Skeletal muscle tissue (tissue), 4 donors: ENCODE results near the gene IER5. TPM values are rescaled to one million over a fixed set of nuclear protein-coding genes. Genes with fewer than 3 reads are reported as not detected.

ENCODE experiments used
- H3K27ac ChIP-seq: one replicate; pipeline ENCODE4 v1.7.0; 2013; ENCODE audit warnings: mild to moderate bottlenecking, low read depth, low read length, inconsistent platforms
- H3K27me3 ChIP-seq, 3 donors: one replicate each; pipeline ENCODE4 v1.7.0; 2013; ENCODE audit warnings: low read length in 3 of 3; ENCODE audit not compliant: control insufficient read depth in 3 of 3, insufficient read depth in 3 of 3
- H3K36me3 ChIP-seq, 3 donors: one replicate each; pipeline ENCODE4 v1.7.0; 2013; ENCODE audit warnings: low read length in 3 of 3; ENCODE audit not compliant: control insufficient read depth in 3 of 3, insufficient read depth in 3 of 3
- H3K4me1 ChIP-seq, 3 donors: one replicate each; pipeline ENCODE4 v1.7.0; 2013; ENCODE audit warnings: low read length in 3 of 3, mild to moderate bottlenecking in 3 of 3; ENCODE audit not compliant: control insufficient read depth in 3 of 3, insufficient read depth in 3 of 3
- H3K4me3 ChIP-seq, 3 donors: one replicate each; pipeline ENCODE4 v1.7.0; 2013; ENCODE audit warnings: low read length in 3 of 3
- H3K9ac ChIP-seq, 3 donors: one replicate each; pipeline ENCODE4 v1.7.0; 2013; ENCODE audit warnings: low read length in 3 of 3, mild to moderate bottlenecking in 3 of 3, moderate library complexity in 2 of 3, low read depth in 1 of 3
- H3K9me3 ChIP-seq, 3 donors: one replicate each; pipeline ENCODE4 v1.7.0; 2013; ENCODE audit warnings: low read length in 3 of 3; ENCODE audit not compliant: control insufficient read depth in 3 of 3
- total RNA-seq: library from RNA; depleted of rRNA; stranded (reverse); fragments of >200 nt; gene quantifications from one replicate; pipeline ENCODE4 v1.2.3, GENCODE V29; 2014
- donor health status: Osteomylitis.

IER5 gene
- total RNA-seq, 1 donor from 2014 or later, result 11.0 TPM

- H3K36me3 ChIP-seq, result peaks cover 0 to 2% (median 0%) of the 10 kb centered on the region in 3 donors
- H3K4me3 ChIP-seq, result no peak overlapping the region
- H3K9ac ChIP-seq, result no peak overlapping the region
- H3K4me1 ChIP-seq, result peaks cover 18 to 32% (median 20%) of the 10 kb centered on the region in 3 donors
- no peaks in the 10 kb centered on the region for H3K9me3 ChIP-seq
- H3K27ac ChIP-seq, result no peak overlapping the region
- no peaks in the 10 kb centered on the region for H3K27me3 ChIP-seq
Measured at GRCh38 chr1:181086926-181087325, 1.6 kb upstream of the IER5 start.

- peak overlapping the region; percentile 92 for H3K27ac ChIP-seq
- no peaks in the 10 kb centered on the region for H3K9me3 ChIP-seq
- H3K4me1 ChIP-seq, result peaks cover 22 to 35% (median 23%) of the 10 kb centered on the region in 3 donors
- H3K27me3 ChIP-seq, result no peaks in the 10 kb centered on the region
- H3K9ac ChIP-seq, result peak overlapping the region in 2 of 3 donors; percentile 84 to 96
- H3K36me3 ChIP-seq, result peaks cover 0 to 2% (median 0%) of the 10 kb centered on the region in 3 donors
- H3K4me3 ChIP-seq, result no peak overlapping the region
Measured at GRCh38 chr1:181087400-181087901, 1.0 kb upstream of the IER5 start.

GRCh38 chr1:181089017-181089675 lies 646 bp downstream of the IER5 start:
- peak overlapping the region; percentile 92 for H3K27ac ChIP-seq
- H3K9ac ChIP-seq, result peak overlapping the region; percentile 83 to 96 (median 92)
- peaks cover 26 to 37% (median 28%) of the 10 kb centered on the region in 3 donors for H3K4me1 ChIP-seq
- peaks cover 0 to 2% (median 0%) of the 10 kb centered on the region in 3 donors for H3K36me3 ChIP-seq
- H3K9me3 ChIP-seq, result no peaks in the 10 kb centered on the region
- peak overlapping the region; percentile 86 to 98 (median 96) for H3K4me3 ChIP-seq
- no peaks in the 10 kb centered on the region for H3K27me3 ChIP-seq

- peak overlapping the region; percentile 92 for H3K27ac ChIP-seq
- peaks cover 30 to 37% (median 31%) of the 10 kb centered on the region in 3 donors for H3K4me1 ChIP-seq
- H3K27me3 ChIP-seq, result no peaks in the 10 kb centered on the region
- H3K9ac ChIP-seq, result peak overlapping the region; percentile 83 to 96 (median 92)
- no peaks in the 10 kb centered on the region for H3K9me3 ChIP-seq
- H3K36me3 ChIP-seq, result peaks cover 0 to 2% (median 0%) of the 10 kb centered on the region in 3 donors
- H3K4me3 ChIP-seq, result peak overlapping the region; percentile 75 to 98 (median 96)
Measured at GRCh38 chr1:181089676-181090544, 1.4 kb downstream of the IER5 start.

GRCh38 chr1:181090641-181091126 lies 2.2 kb downstream of the IER5 start:
- Histone ChIP-seq H3K4me1 (peaks cover 37 to 45% (median 39%) of the 10 kb centered on the region in 3 donors), H3K36me3 (peaks cover 0 to 2% (median 0%) of the 10 kb centered on the region in 3 donors), H3K9ac (peak overlapping the region; percentile 83 to 96 (median 92)), H3K4me3 (peak overlapping the region; percentile 75 to 98 (median 96)), H3K9me3 (no peaks in the 10 kb centered on the region), H3K27me3 (no peaks in the 10 kb centered on the region), H3K27ac (peak overlapping the region; percentile 92)

- no peaks in the 10 kb centered on the region for H3K27me3 ChIP-seq
- peak overlapping the region; percentile 92 for H3K27ac ChIP-seq
- H3K9ac ChIP-seq, result peak overlapping the region; percentile 8 to 96 (median 92)
- peak overlapping the region in 2 of 3 donors; percentile 75 to 98 for H3K4me3 ChIP-seq
- peaks cover 42 to 53% (median 46%) of the 10 kb centered on the region in 3 donors for H3K4me1 ChIP-seq
- H3K9me3 ChIP-seq, result no peaks in the 10 kb centered on the region
- peaks cover 0 to 2% (median 0%) of the 10 kb centered on the region in 3 donors for H3K36me3 ChIP-seq
Measured at GRCh38 chr1:181091309-181092040, 3.0 kb downstream of the IER5 start.

- peak overlapping the region in 1 of 3 donors; percentile 39 for H3K9ac ChIP-seq
- no peaks in the 10 kb centered on the region for H3K27me3 ChIP-seq
- H3K27ac ChIP-seq, result no peak overlapping the region
- peaks cover 0 to 2% (median 0%) of the 10 kb centered on the region in 3 donors for H3K36me3 ChIP-seq
- H3K4me3 ChIP-seq, result peak overlapping the region in 1 of 3 donors; percentile 32
- peaks cover 48 to 58% (median 51%) of the 10 kb centered on the region in 3 donors for H3K4me1 ChIP-seq
- no peaks in the 10 kb centered on the region for H3K9me3 ChIP-seq
Measured at GRCh38 chr1:181092056-181092455, 3.6 kb downstream of the IER5 start.

GRCh38 chr1:181092883-181093458 lies 4.5 kb downstream of the IER5 start:
- peaks cover 44 to 54% (median 49%) of the 10 kb centered on the region in 3 donors for H3K4me1 ChIP-seq
- H3K27me3 ChIP-seq, result no peaks in the 10 kb centered on the region
- no peaks in the 10 kb centered on the region for H3K9me3 ChIP-seq
- H3K36me3 ChIP-seq, result peaks cover 0 to 2% (median 0%) of the 10 kb centered on the region in 3 donors
- no peak overlapping the region for H3K4me3 ChIP-seq
- H3K27ac ChIP-seq, result peak overlapping the region; percentile 37
- peak overlapping the region in 1 of 3 donors; percentile 39 for H3K9ac ChIP-seq
